HEK293 (cell line): ENCODE results near the gene OPCML.

ENCODE experiments used
- CTCF ChIA-PET: fragments of 350-600 bp; formaldehyde crosslinking; extraction: SDS; loops from one replicate; lab custom pipeline; 2021; ENCODE audit warnings: antibody characterized with exemption; lab: Yijun Ruan, JAX
- POLR2A ChIA-PET: fragments of 300-600 bp; formaldehyde crosslinking; extraction: SDS; loops from one replicate; lab custom pipeline; 2020; ENCODE audit warnings: antibody characterized with exemption, inconsistent platforms; lab: Yijun Ruan, JAX
- H3K27ac ChIP-seq: fragments of 200-500 bp; sonication (Bioruptor generic); 2 replicates; pipeline ENCODE4 v1.5.1; 2014; ENCODE audit warnings: low read depth, low read length, control low read depth, inconsistent platforms; ENCODE audit errors: extremely low read depth
- H3K36me3 ChIP-seq, 2 experiments: fragments of 200-500 bp in 1 of 2; sonication (Bioruptor generic) in 1 of 2; 1 replicate in 1 of 2; 2 replicates in 1 of 2; pipeline ENCODE4 v1.5.1; 2014 to 2017; ENCODE audit warnings: inconsistent platforms in 2 of 2, low read length in 2 of 2; ENCODE audit not compliant: control insufficient read depth in 2 of 2, insufficient read depth in 1 of 2
- H3K4me1 ChIP-seq: fragments of 200-500 bp; sonication (Bioruptor generic); 2 replicates; pipeline ENCODE4 v1.5.1; 2014; ENCODE audit warnings: mild to moderate bottlenecking, low read length, inconsistent platforms; ENCODE audit not compliant: control insufficient read depth, insufficient read depth
- H3K4me3 ChIP-seq: 2 replicates; pipeline ENCODE4 v1.5.1; 2011; ENCODE audit warnings: low read depth, mild to moderate bottlenecking, control low read depth, low read length, moderate library complexity
- H3K9me3 ChIP-seq: fragments of 200-500 bp; sonication (Bioruptor generic); 2 replicates; pipeline ENCODE4 v1.5.1; 2014; ENCODE audit warnings: low read depth, low read length, inconsistent platforms; ENCODE audit not compliant: control insufficient read depth, insufficient read depth
- EGR2 ChIP-seq: fragments of 450-650 bp; formaldehyde crosslinking; IDR thresholded peaks from 2 replicates; pipeline ENCODE4 v1.5.1; 2016; ENCODE audit warnings: low read depth, missing biosample characterization, missing genetic modification characterization
- FEZF1 ChIP-seq: fragments of 450-650 bp; formaldehyde crosslinking; IDR thresholded peaks from 2 replicates; pipeline ENCODE4 v1.5.1; 2016; ENCODE audit warnings: missing biosample characterization, missing genetic modification characterization
- HOXC10 ChIP-seq: sonication (generic); formaldehyde crosslinking; IDR thresholded peaks from 2 replicates; pipeline ENCODE4 v1.8.1; 2023; ENCODE audit warnings: mild to moderate bottlenecking, missing genetic modification reagents
- KLF16 ChIP-seq: fragments of 450-650 bp; formaldehyde crosslinking; IDR thresholded peaks from 2 replicates; pipeline ENCODE4 v1.5.1; 2017; ENCODE audit warnings: missing biosample characterization, missing genetic modification characterization
- KLF9 ChIP-seq: fragments of 450-650 bp; formaldehyde crosslinking; IDR thresholded peaks from 2 replicates; pipeline ENCODE4 v1.5.1; 2016; ENCODE audit warnings: missing biosample characterization, missing genetic modification characterization, low read depth
- MZF1 ChIP-seq: fragments of 450-650 bp; formaldehyde crosslinking; IDR thresholded peaks from 2 replicates; pipeline ENCODE4 v1.5.1; 2017; ENCODE audit warnings: missing biosample characterization, missing genetic modification characterization, borderline replicate concordance
- REPIN1 ChIP-seq: fragments of 450-650 bp; formaldehyde crosslinking; IDR thresholded peaks from 2 replicates; pipeline ENCODE4 v1.5.1; 2017; ENCODE audit warnings: missing biosample characterization, missing genetic modification characterization, low read depth
- ZFP3 ChIP-seq: fragments of 450-650 bp; formaldehyde crosslinking; IDR thresholded peaks from 2 replicates; pipeline ENCODE4 v1.5.1; 2016; ENCODE audit warnings: low read depth, missing biosample characterization, missing genetic modification characterization
- ZNF132 ChIP-seq: fragments of 450-650 bp; formaldehyde crosslinking; IDR thresholded peaks from 2 replicates; pipeline ENCODE4 v1.5.1; 2017; ENCODE audit warnings: missing biosample characterization, missing genetic modification characterization, borderline replicate concordance
- ZNF157 ChIP-seq: fragments of 450-650 bp; formaldehyde crosslinking; IDR thresholded peaks from 2 replicates; pipeline ENCODE4 v1.5.1; 2016; ENCODE audit warnings: missing biosample characterization, missing genetic modification characterization
- ZNF16 ChIP-seq: fragments of 450-650 bp; formaldehyde crosslinking; IDR thresholded peaks from 2 replicates; pipeline ENCODE4 v1.5.1; 2016; ENCODE audit warnings: low read depth, missing biosample characterization, missing genetic modification characterization
- ZNF202 ChIP-seq: fragments of 450-650 bp; formaldehyde crosslinking; IDR thresholded peaks from 2 replicates; pipeline ENCODE4 v1.5.1; 2016; ENCODE audit warnings: missing biosample characterization, missing genetic modification characterization, borderline replicate concordance
- ZNF221 ChIP-seq: fragments of 450-650 bp; formaldehyde crosslinking; IDR thresholded peaks from 2 replicates; pipeline ENCODE4 v1.5.1; 2017; ENCODE audit warnings: missing biosample characterization, missing genetic modification characterization, borderline replicate concordance
- ZNF239 ChIP-seq: fragments of 450-650 bp; formaldehyde crosslinking; IDR thresholded peaks from 2 replicates; pipeline ENCODE4 v1.5.1; 2016; ENCODE audit warnings: missing biosample characterization, missing genetic modification characterization
- ZNF416 ChIP-seq: fragments of 450-650 bp; formaldehyde crosslinking; IDR thresholded peaks from 2 replicates; pipeline ENCODE4 v1.5.1; 2016; ENCODE audit warnings: missing biosample characterization, missing genetic modification characterization
- ZNF423 ChIP-seq: fragments of 450-650 bp; formaldehyde crosslinking; IDR thresholded peaks from 2 replicates; pipeline ENCODE4 v1.5.1; 2016; ENCODE audit warnings: missing biosample characterization, missing genetic modification characterization
- ZNF473 ChIP-seq: fragments of 450-650 bp; formaldehyde crosslinking; IDR thresholded peaks from 2 replicates; pipeline ENCODE4 v1.5.1; 2017; ENCODE audit warnings: missing biosample characterization, missing genetic modification characterization
- ZNF48 ChIP-seq: fragments of 450-650 bp; formaldehyde crosslinking; IDR thresholded peaks from 2 replicates; pipeline ENCODE4 v1.5.1; 2016; ENCODE audit warnings: missing biosample characterization, missing genetic modification characterization
- ZNF514 ChIP-seq: fragments of 450-650 bp; formaldehyde crosslinking; IDR thresholded peaks from 2 replicates; pipeline ENCODE4 v1.5.1; 2016; ENCODE audit warnings: missing biosample characterization, missing genetic modification characterization
- ZNF555 ChIP-seq: fragments of 450-650 bp; formaldehyde crosslinking; conservative IDR thresholded peaks from 2 replicates; pipeline ENCODE4 v1.5.1; 2017; ENCODE audit warnings: missing biosample characterization, mild to moderate bottlenecking, missing genetic modification characterization, inconsistent platforms
- ZNF560 ChIP-seq: fragments of 450-650 bp; formaldehyde crosslinking; IDR thresholded peaks from 2 replicates; pipeline ENCODE4 v1.5.1; 2017; ENCODE audit warnings: missing biosample characterization, missing genetic modification characterization, borderline replicate concordance
- ZNF610 ChIP-seq: fragments of 450-650 bp; formaldehyde crosslinking; IDR thresholded peaks from 2 replicates; pipeline ENCODE4 v1.5.1; 2016; ENCODE audit warnings: missing biosample characterization, missing genetic modification characterization, borderline replicate concordance
- ZNF623 ChIP-seq: fragments of 450-650 bp; formaldehyde crosslinking; IDR thresholded peaks from 2 replicates; pipeline ENCODE4 v1.5.1; 2016; ENCODE audit warnings: missing biosample characterization, missing genetic modification characterization
- ZNF629 ChIP-seq: fragments of 450-650 bp; formaldehyde crosslinking; IDR thresholded peaks from 2 replicates; pipeline ENCODE4 v1.5.1; 2017; ENCODE audit warnings: missing biosample characterization, missing genetic modification characterization
- ZNF707 ChIP-seq: fragments of 450-650 bp; formaldehyde crosslinking; IDR thresholded peaks from 2 replicates; pipeline ENCODE4 v1.5.1; 2016; ENCODE audit warnings: missing biosample characterization, missing genetic modification characterization
- TF ChIP-seq, protein P1 (sequence below): fragments of 450-650 bp; formaldehyde crosslinking; IDR thresholded peaks from 2 replicates; pipeline ENCODE4 v1.5.1; 2016; ENCODE audit warnings: missing biosample characterization, missing genetic modification characterization
- TF ChIP-seq, protein P2 (sequence below): fragments of 450-650 bp; formaldehyde crosslinking; IDR thresholded peaks from 2 replicates; pipeline ENCODE4 v1.5.1; 2016; ENCODE audit warnings: missing biosample characterization, missing genetic modification characterization
- TF ChIP-seq, protein P3 (sequence below): fragments of 450-650 bp; formaldehyde crosslinking; IDR thresholded peaks from 2 replicates; pipeline ENCODE4 v1.5.1; 2016; ENCODE audit warnings: missing biosample characterization, missing genetic modification characterization
- TF ChIP-seq, protein P4 (sequence below): fragments of 450-650 bp; formaldehyde crosslinking; IDR thresholded peaks from 2 replicates; pipeline ENCODE4 v1.5.1; 2016; ENCODE audit warnings: missing biosample characterization, missing genetic modification characterization

The OPCML gene

DNA sequence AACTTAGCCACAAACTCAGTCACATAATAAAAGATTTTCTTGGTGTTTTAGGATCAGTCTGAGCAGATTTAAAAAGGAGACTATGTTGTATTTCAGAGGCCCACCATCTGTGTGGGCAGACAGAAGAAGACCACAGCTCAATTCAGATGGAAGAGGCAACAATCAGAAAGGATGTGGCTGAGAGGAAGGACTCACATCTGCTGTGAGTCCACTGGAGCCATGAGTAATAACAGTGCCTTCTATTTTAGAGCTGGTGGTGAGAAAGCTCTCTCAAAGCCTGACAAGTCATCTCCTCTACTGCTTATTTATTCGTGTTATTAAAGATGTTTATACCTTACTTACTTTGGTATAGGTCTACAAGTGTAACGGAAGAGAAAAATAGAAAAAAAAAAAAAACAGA lies 357.2 kb downstream of the OPCML start:
- POLR2A ChIA-PET: no interaction called here

DNA sequence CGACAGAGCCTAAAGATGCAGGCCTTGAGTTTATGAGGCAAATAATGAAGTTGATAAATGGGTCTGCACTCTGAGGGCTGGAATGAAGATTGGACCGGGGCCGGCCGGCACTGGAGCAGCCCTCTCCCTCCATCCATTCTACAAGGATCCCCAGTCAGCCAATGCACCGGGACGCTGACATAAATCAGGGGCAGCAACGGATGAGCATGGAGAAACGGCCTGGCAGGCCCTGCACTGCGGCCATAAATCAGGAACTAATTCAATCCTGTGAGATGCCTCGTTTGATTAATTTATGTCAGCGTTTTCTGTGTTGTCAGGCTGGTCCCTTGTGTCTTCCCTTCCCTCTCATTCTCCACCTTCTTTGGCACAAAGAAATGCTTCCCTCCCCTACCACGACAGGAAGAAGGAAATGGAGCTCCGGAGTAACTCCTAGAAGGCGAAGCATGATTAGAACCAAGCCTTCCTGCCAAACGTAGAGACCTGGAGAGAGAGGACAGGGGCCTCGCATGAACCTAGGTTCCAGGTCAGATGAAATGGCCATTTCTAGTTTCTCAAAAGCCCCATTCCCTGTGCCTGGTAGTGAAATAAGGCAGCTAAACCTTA lies 358.4 kb downstream of the OPCML start:
- Histone ChIP-seq H3K4me3 (no peak overlapping the region), H3K9me3 (no peaks in the 10 kb centered on the region), H3K27ac (no peak overlapping the region), H3K36me3 (no peaks in the 10 kb centered on the region), H3K4me1 (no peaks in the 10 kb centered on the region)
- ChIA-PET POLR2A (no interaction called here), CTCF (interaction anchor here (1.2 kb wide), 1 partner anchor 11 kb away, joined by 4 read pairs; no protein-coding TSS in a partner anchor)
- TF ChIP-seq ZNF473 (tag by site-specific recombination) (no peak), HOXC10 (CRISPR knock-in tag) (no peak), KLF9 (tag by site-specific recombination) (no peak), MZF1 (tag by site-specific recombination) (no peak), EGR2 (tag by site-specific recombination) (no peak), ZNF560 (tag by site-specific recombination) (no peak), KLF16 (tag by site-specific recombination) (no peak), ZNF514 (no peak), ZNF555 (no peak), ZNF48 (tag by site-specific recombination) (no peak), ZNF132 (no peak), ZNF423 (tag by site-specific recombination) (no peak), ZNF707 (tag by site-specific recombination) (no peak)
- TF ChIP-seq, protein P1, sequence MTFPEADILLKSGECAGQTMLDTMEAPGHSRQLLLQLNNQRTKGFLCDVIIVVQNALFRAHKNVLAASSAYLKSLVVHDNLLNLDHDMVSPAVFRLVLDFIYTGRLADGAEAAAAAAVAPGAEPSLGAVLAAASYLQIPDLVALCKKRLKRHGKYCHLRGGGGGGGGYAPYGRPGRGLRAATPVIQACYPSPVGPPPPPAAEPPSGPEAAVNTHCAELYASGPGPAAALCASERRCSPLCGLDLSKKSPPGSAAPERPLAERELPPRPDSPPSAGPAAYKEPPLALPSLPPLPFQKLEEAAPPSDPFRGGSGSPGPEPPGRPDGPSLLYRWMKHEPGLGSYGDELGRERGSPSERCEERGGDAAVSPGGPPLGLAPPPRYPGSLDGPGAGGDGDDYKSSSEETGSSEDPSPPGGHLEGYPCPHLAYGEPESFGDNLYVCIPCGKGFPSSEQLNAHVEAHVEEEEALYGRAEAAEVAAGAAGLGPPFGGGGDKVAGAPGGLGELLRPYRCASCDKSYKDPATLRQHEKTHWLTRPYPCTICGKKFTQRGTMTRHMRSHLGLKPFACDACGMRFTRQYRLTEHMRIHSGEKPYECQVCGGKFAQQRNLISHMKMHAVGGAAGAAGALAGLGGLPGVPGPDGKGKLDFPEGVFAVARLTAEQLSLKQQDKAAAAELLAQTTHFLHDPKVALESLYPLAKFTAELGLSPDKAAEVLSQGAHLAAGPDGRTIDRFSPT (tag by site-specific recombination): no peak
- TF ChIP-seq, protein P2, sequence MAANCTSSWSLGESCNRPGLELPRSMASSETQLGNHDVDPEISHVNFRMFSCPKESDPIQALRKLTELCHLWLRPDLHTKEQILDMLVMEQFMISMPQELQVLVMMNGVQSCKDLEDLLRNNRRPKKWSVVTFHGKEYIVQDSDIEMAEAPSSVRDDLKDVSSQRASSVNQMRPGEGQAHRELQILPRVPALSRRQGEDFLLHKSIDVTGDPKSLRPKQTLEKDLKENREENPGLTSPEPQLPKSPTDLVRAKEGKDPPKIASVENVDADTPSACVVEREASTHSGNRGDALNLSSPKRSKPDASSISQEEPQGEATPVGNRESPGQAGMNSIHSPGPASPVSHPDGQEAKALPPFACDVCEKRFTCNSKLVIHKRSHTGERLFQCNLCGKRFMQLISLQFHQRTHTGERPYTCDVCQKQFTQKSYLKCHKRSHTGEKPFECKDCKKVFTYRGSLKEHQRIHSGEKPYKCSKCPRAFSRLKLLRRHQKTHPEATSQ (tag by site-specific recombination): no peak

More for the DNA sequence above, 357.2 kb downstream of the OPCML start:
- H3K9me3 ChIP-seq: no peaks in the 10 kb centered on the region
- no peak overlapping the region for H3K4me3 ChIP-seq
- no peaks in the 10 kb centered on the region for H3K4me1 ChIP-seq
- H3K36me3 ChIP-seq: no peaks in the 10 kb centered on the region
- TF ChIP-seq ZNF423 (tag by site-specific recombination) (no peak), ZFP3 (no peak), ZNF221 (tag by site-specific recombination) (no peak), ZNF416 (no peak), FEZF1 (tag by site-specific recombination) (no peak), ZNF623 (tag by site-specific recombination) (no peak), ZNF202 (tag by site-specific recombination) (no peak), REPIN1 (no peak), ZNF610 (no peak), ZNF629 (tag by site-specific recombination) (no peak), ZNF16 (no peak), ZNF239 (tag by site-specific recombination) (no peak), ZNF157 (tag by site-specific recombination) (no peak)
- TF ChIP-seq, protein P3, sequence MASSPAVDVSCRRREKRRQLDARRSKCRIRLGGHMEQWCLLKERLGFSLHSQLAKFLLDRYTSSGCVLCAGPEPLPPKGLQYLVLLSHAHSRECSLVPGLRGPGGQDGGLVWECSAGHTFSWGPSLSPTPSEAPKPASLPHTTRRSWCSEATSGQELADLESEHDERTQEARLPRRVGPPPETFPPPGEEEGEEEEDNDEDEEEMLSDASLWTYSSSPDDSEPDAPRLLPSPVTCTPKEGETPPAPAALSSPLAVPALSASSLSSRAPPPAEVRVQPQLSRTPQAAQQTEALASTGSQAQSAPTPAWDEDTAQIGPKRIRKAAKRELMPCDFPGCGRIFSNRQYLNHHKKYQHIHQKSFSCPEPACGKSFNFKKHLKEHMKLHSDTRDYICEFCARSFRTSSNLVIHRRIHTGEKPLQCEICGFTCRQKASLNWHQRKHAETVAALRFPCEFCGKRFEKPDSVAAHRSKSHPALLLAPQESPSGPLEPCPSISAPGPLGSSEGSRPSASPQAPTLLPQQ: no peak
- TF ChIP-seq, protein P4, sequence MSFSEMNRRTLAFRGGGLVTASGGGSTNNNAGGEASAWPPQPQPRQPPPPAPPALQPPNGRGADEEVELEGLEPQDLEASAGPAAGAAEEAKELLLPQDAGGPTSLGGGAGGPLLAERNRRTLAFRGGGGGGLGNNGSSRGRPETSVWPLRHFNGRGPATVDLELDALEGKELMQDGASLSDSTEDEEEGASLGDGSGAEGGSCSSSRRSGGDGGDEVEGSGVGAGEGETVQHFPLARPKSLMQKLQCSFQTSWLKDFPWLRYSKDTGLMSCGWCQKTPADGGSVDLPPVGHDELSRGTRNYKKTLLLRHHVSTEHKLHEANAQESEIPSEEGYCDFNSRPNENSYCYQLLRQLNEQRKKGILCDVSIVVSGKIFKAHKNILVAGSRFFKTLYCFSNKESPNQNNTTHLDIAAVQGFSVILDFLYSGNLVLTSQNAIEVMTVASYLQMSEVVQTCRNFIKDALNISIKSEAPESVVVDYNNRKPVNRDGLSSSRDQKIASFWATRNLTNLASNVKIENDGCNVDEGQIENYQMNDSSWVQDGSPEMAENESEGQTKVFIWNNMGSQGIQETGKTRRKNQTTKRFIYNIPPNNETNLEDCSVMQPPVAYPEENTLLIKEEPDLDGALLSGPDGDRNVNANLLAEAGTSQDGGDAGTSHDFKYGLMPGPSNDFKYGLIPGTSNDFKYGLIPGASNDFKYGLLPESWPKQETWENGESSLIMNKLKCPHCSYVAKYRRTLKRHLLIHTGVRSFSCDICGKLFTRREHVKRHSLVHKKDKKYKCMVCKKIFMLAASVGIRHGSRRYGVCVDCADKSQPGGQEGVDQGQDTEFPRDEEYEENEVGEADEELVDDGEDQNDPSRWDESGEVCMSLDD (tag by site-specific recombination): no peak
- TF ChIP-seq, all 188 proteins: peak for 0
- H3K27ac ChIP-seq: no peak overlapping the region
- CTCF ChIA-PET: interaction anchor here (1.2 kb wide), 1 partner anchor 12 kb away, joined by 4 read pairs; no protein-coding TSS in a partner anchor
